Smooth muscle cell (in vitro differentiated cells): ENCODE results near the gene GGT6. TPM values are rescaled to one million over a fixed set of nuclear protein-coding genes. Genes with fewer than 3 reads are reported as not detected.

ENCODE experiments used
- DNase-seq: peaks from one replicate; lab custom pipeline; 2025; ENCODE audit not compliant: unreplicated experiment; lab: John Stamatoyannopoulos, UW
- H2AFZ ChIP-seq: fragments of 200-600 bp; sonication (generic); 2 replicates; pipeline ENCODE4 v1.6.0; 2016; ENCODE audit warnings: antibody characterized with exemption, low read depth, mild to moderate bottlenecking
- H3F3A ChIP-seq: fragments of 200-600 bp; sonication (generic); 2 replicates; pipeline ENCODE4 v1.6.0; 2017; ENCODE audit warnings: antibody characterized with exemption, low read depth
- H3K27ac ChIP-seq: fragments of 200-600 bp; sonication (generic); 2 replicates; pipeline ENCODE4 v1.5.1; 2016; ENCODE audit warnings: low read depth, mild to moderate bottlenecking
- H3K27me3 ChIP-seq: fragments of 200-600 bp; sonication (generic); 2 replicates; pipeline ENCODE4 v1.6.1; 2016; ENCODE audit warnings: low read depth, mild to moderate bottlenecking
- H3K36me3 ChIP-seq: fragments of 200-600 bp; sonication (generic); 2 replicates; pipeline ENCODE4 v1.5.1; 2016; ENCODE audit warnings: low read depth
- H3K4me1 ChIP-seq: fragments of 200-600 bp; sonication (generic); 2 replicates; pipeline ENCODE4 v1.5.1; 2016; ENCODE audit warnings: low read depth
- H3K4me2 ChIP-seq: fragments of 200-600 bp; sonication (generic); 2 replicates; pipeline ENCODE4 v1.6.0; 2016; ENCODE audit warnings: mild to moderate bottlenecking
- H3K4me3 ChIP-seq: fragments of 200-600 bp; sonication (generic); 2 replicates; pipeline ENCODE4 v1.5.1; 2016; ENCODE audit warnings: mild to moderate bottlenecking
- H3K79me2 ChIP-seq: fragments of 200-600 bp; sonication (generic); 2 replicates; pipeline ENCODE4 v1.6.0; 2016; ENCODE audit warnings: low read depth, mild to moderate bottlenecking
- H3K9ac ChIP-seq: fragments of 200-600 bp; sonication (generic); 2 replicates; pipeline ENCODE4 v1.6.0; 2016; ENCODE audit warnings: low read depth
- H3K9me3 ChIP-seq: fragments of 200-600 bp; sonication (generic); replicated peaks from 2 replicates; pipeline ENCODE4 v1.5.1; 2016; ENCODE audit warnings: low read depth
- H4K20me1 ChIP-seq: fragments of 200-600 bp; sonication (generic); 2 replicates; pipeline ENCODE4 v1.6.0; 2016; ENCODE audit warnings: low read depth
- WGBS: methylation state at CpG from one replicate; pipeline ENCODE4 v1.1.7; 2016; ENCODE audit warnings: low lambda C conversion rate; 5-methylcytosine and 5-hydroxymethylcytosine counted together
- polyA plus RNA-seq: library from polyadenylated mRNA; unstranded; fragments of >200 nt; fragmentation: Nextera tagmentation; extraction: Ambion mirVana; gene quantifications from 2 replicates; pipeline ENCODE4 v1.2.1, GENCODE V29; 2016
- total RNA-seq: library from RNA; depleted of rRNA; stranded (reverse); fragments of >200 nt; gene quantifications from 2 replicates; pipeline ENCODE4 v1.2.3, GENCODE V29; 2014
- TF ChIP-seq, protein P1 (sequence below): fragments of 200-600 bp; sonication (generic); IDR thresholded peaks from 2 replicates; pipeline ENCODE4 v1.5.1; 2017; ENCODE audit warnings: borderline replicate concordance, mild to moderate bottlenecking, antibody characterized with exemption; ENCODE audit not compliant: insufficient read depth, poor library complexity, severe bottlenecking

The GGT6 gene
- total and polyA plus RNA-seq, 2 experiments from 2014 or later: 0.27 TPM; not detected in 1

DNA sequence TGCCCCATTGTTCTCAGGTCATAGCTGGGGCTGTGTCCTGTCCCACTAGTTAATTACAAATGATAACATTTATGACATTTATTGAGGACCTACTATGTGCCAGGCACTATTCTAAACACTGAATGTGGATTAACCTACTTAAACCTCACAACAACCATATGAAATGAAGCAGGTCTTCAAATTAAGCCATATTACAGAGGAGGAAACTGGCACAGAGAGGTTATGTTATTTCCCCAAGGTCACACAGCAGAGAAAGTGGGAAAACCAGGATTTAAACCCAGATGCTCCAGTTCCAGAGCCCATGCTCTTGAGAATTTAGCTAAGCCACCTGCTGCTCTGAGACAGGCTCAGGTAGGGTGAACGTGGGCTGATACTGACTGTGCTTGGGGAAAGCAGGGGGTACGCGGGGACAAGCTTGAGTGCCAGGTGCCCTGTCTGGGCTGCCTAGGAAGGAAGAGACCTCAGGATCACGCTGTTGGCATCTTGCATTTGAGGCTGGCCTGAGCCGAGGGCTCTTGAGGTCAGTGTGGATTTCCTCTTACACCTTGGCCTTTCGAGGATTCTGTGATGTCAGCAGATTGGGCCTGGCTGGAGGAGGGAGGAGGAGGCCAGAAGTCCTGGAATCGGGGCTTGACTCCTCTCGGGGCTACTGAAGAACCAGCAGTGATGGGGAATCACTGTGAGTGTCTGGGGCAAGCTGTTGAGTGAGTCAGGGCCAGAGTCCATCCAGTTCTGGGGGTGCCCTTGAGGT is 52.8 kb downstream of the GGT6 start:
- Histone ChIP-seq H3K4me3 (no peak overlapping the region), H3K9me3 (no peaks in the 10 kb centered on the region), H3K4me1 (peaks cover 4% of the 10 kb centered on the region), H3F3A (no peaks in the 10 kb centered on the region), H4K20me1 (no peaks in the 10 kb centered on the region), H3K27ac (no peak overlapping the region), H3K27me3 (peaks cover 6% of the 10 kb centered on the region), H2AFZ (no peak overlapping the region), H3K4me2 (no peak overlapping the region), H3K36me3 (no peaks in the 10 kb centered on the region), H3K79me2 (no peaks in the 10 kb centered on the region), H3K9ac (no peak overlapping the region)
- TF ChIP-seq, protein P1, sequence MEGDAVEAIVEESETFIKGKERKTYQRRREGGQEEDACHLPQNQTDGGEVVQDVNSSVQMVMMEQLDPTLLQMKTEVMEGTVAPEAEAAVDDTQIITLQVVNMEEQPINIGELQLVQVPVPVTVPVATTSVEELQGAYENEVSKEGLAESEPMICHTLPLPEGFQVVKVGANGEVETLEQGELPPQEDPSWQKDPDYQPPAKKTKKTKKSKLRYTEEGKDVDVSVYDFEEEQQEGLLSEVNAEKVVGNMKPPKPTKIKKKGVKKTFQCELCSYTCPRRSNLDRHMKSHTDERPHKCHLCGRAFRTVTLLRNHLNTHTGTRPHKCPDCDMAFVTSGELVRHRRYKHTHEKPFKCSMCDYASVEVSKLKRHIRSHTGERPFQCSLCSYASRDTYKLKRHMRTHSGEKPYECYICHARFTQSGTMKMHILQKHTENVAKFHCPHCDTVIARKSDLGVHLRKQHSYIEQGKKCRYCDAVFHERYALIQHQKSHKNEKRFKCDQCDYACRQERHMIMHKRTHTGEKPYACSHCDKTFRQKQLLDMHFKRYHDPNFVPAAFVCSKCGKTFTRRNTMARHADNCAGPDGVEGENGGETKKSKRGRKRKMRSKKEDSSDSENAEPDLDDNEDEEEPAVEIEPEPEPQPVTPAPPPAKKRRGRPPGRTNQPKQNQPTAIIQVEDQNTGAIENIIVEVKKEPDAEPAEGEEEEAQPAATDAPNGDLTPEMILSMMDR: no peak
- no peak for DNase-seq
- 93% methylated on average over 8 of the region's 8 CpGs for WGBS

Other genes with a start within 250 kb of the GGT6 start
- 62.3 and 63.7 TPM in 2 replicates for gene UBE2G1, start 193.9 kb downstream of the GGT6 start, total RNA-seq
- 39.9 and 52.5 TPM in 2 replicates for gene UBE2G1, start 193.9 kb downstream of the GGT6 start, polyA plus RNA-seq
- gene SPNS3, start 126.6 kb downstream of the GGT6 start, total RNA-seq: 0.09 TPM in 1 of 2 replicates, not detected in the other
- gene SPNS3, start 126.6 kb downstream of the GGT6 start, polyA plus RNA-seq: 1.1 TPM in 1 of 2 replicates, not detected in the other
- 15.9 and 16.5 TPM in 2 replicates for gene SPNS2, start 61.7 kb downstream of the GGT6 start, total RNA-seq
- 5.1 and 44.1 TPM in 2 replicates for gene SPNS2, start 61.7 kb downstream of the GGT6 start, polyA plus RNA-seq
- gene MYBBP1A, start 5.2 kb downstream of the GGT6 start, total RNA-seq: 14.3 and 18.1 TPM in 2 replicates
- gene MYBBP1A, start 5.2 kb downstream of the GGT6 start, polyA plus RNA-seq: 28.1 and 33.5 TPM in 2 replicates
- 5.0 and 5.1 TPM in 2 replicates for gene SMTNL2, start 24.0 kb upstream of the GGT6 start, total RNA-seq
- 8.3 and 14.8 TPM in 2 replicates for gene SMTNL2, start 24.0 kb upstream of the GGT6 start, polyA plus RNA-seq
- gene ALOX15, start 81.1 kb upstream of the GGT6 start, total RNA-seq: not detected in 2 replicates
- 0.32 TPM in 1 of 2 replicates, not detected in the other for gene ALOX15, start 81.1 kb upstream of the GGT6 start, polyA plus RNA-seq
- gene PELP1, start 143.6 kb upstream of the GGT6 start, total RNA-seq: 11.6 and 32.0 TPM in 2 replicates
- gene PELP1, start 143.6 kb upstream of the GGT6 start, polyA plus RNA-seq: 31.1 and 33.6 TPM in 2 replicates
- gene ARRB2, start 150.1 kb upstream of the GGT6 start, total RNA-seq: 1.1 and 4.0 TPM in 2 replicates
- 6.6 and 7.6 TPM in 2 replicates for gene ARRB2, start 150.1 kb upstream of the GGT6 start, polyA plus RNA-seq
- 10.9 and 25.0 TPM in 2 replicates for gene MED11, start 170.9 kb upstream of the GGT6 start, total RNA-seq
- 20.4 and 34.1 TPM in 2 replicates for gene MED11, start 170.9 kb upstream of the GGT6 start, polyA plus RNA-seq
- not detected in 2 replicates for gene ZMYND15, start 179.3 kb upstream of the GGT6 start, total RNA-seq
- gene ZMYND15, start 179.3 kb upstream of the GGT6 start, polyA plus RNA-seq: 0.54 TPM in 1 of 2 replicates, not detected in the other
- gene CXCL16, start 179.4 kb upstream of the GGT6 start, total RNA-seq: 2.4 and 3.2 TPM in 2 replicates
- gene CXCL16, start 179.4 kb upstream of the GGT6 start, polyA plus RNA-seq: 2.3 and 9.2 TPM in 2 replicates
- gene TM4SF5, start 211.3 kb upstream of the GGT6 start, total RNA-seq: not detected in 2 replicates
- gene TM4SF5, start 211.3 kb upstream of the GGT6 start, polyA plus RNA-seq: not detected in 2 replicates
- not detected in 2 replicates for gene VMO1, start 225.8 kb upstream of the GGT6 start, total RNA-seq
- gene VMO1, start 225.8 kb upstream of the GGT6 start, polyA plus RNA-seq: 0.44 and 0.94 TPM in 2 replicates
- not detected in 2 replicates for gene GLTPD2, start 228.4 kb upstream of the GGT6 start, total RNA-seq
- gene GLTPD2, start 228.4 kb upstream of the GGT6 start, polyA plus RNA-seq: 0.82 and 0.89 TPM in 2 replicates
- 139 and 162 TPM in 2 replicates for gene PSMB6, start 235.6 kb upstream of the GGT6 start, total RNA-seq
- gene PSMB6, start 235.6 kb upstream of the GGT6 start, polyA plus RNA-seq: 434 and 438 TPM in 2 replicates
- 19.9 and 20.3 TPM in 2 replicates for gene PLD2, start 246.6 kb upstream of the GGT6 start, total RNA-seq
- gene PLD2, start 246.6 kb upstream of the GGT6 start, polyA plus RNA-seq: 9.9 and 26.4 TPM in 2 replicates